HUES6 (cell line): ENCODE data around the gene POU5F1.
"Not testable (repeated sequence)": the region's sequence is repeated elsewhere in the genome, so short reads cannot be mapped to it uniquely, and the experiment has no call there.

Source experiments
- H3K27ac ChIP-seq: 2 replicates; pipeline ENCODE4 v1.7.0; 2013; ENCODE audit warnings: low read depth, mild to moderate bottlenecking, low read length, inconsistent platforms
- H3K27me3 ChIP-seq: 2 replicates; pipeline ENCODE4 v1.6.1; 2013; ENCODE audit warnings: low read length; ENCODE audit not compliant: control insufficient read depth, insufficient read depth
- H3K36me3 ChIP-seq: 2 replicates; pipeline ENCODE4 v1.6.1; 2013; ENCODE audit warnings: low read length; ENCODE audit not compliant: control insufficient read depth, insufficient read depth
- H3K4me1 ChIP-seq: 2 replicates; pipeline ENCODE4 v1.6.1; 2013; ENCODE audit warnings: low read length; ENCODE audit not compliant: control insufficient read depth, insufficient read depth
- H3K4me3 ChIP-seq: 2 replicates; pipeline ENCODE4 v1.5.1; 2013; ENCODE audit warnings: low read depth, low read length
- H3K9ac ChIP-seq: one replicate; pipeline ENCODE4 v1.6.1; 2013; ENCODE audit warnings: mild to moderate bottlenecking, low read length
- H3K9me3 ChIP-seq: 2 replicates; pipeline ENCODE4 v1.6.1; 2013; ENCODE audit warnings: low read depth, low read length; ENCODE audit not compliant: control insufficient read depth, insufficient read depth

Gene POU5F1

GRCh38 chr6:31189223-31189622 is 18.7 kb upstream of the POU5F1 start:
- not testable (repeated sequence) for H3K9me3 ChIP-seq

GRCh38 chr6:31187780-31188194 is 17.3 kb upstream of the POU5F1 start:
- Histone ChIP-seq H3K4me1 (peaks cover 13% of the 10 kb centered on the region), H3K4me3 (no peak overlapping the region), H3K9me3 (no peaks in the 10 kb centered on the region), H3K27ac (no peak overlapping the region), H3K9ac (no peak overlapping the region), H3K27me3 (no peaks in the 10 kb centered on the region), H3K36me3 (no peaks in the 10 kb centered on the region)

More at GRCh38 chr6:31189223-31189622, 18.7 kb upstream of the POU5F1 start:
- not testable (repeated sequence) for H3K36me3 ChIP-seq, H3K4me3 ChIP-seq, H3K9ac ChIP-seq, H3K27ac ChIP-seq, H3K27me3 ChIP-seq, H3K4me1 ChIP-seq

DNA sequence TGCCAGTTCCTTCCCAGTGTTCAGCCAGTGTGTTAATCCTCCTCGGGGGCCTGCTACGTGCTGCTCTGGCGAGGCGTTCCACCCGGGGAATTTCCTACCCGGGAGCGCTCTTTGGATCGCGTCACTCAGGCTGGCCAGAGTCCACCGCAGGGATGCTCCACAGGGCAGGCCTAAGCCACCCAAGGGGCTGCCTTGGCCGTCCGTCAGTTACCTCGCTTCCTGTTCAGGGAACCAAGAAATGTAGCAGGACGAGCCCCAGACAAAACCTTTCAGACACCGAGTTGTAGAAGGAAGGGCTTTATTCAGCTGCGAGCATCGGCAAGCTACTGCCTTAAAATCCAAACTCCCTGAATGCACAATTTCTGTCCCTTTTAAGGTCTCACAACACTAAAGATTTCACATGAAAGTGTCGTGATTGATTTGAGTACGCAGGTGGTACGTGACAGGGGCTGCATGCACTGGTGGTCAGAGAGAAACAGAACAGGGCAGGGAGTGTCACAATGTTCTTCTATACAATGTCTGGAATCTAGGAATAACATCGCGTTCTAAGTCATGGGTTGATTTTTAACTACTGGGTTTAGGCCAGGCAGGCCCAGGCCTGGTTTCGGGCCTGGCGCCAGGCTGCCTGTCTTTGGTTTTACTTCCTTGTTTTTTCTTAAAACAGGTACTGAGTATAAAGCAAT is 15.7 kb upstream of the POU5F1 start:
- H3K36me3 ChIP-seq, result no peaks in the 10 kb centered on the region

GRCh38 chr6:31185695-31186051 is 15.2 kb upstream of the POU5F1 start:
- not testable (repeated sequence) for H3K9ac ChIP-seq

More for the DNA sequence above, 15.7 kb upstream of the POU5F1 start:
- H3K27me3 ChIP-seq, result no peaks in the 10 kb centered on the region
- no peak overlapping the region for H3K4me3 ChIP-seq
- H3K9me3 ChIP-seq, result no peaks in the 10 kb centered on the region
- H3K9ac ChIP-seq, result no peak overlapping the region
- no peak overlapping the region for H3K27ac ChIP-seq
- peaks cover 13% of the 10 kb centered on the region for H3K4me1 ChIP-seq

DNA sequence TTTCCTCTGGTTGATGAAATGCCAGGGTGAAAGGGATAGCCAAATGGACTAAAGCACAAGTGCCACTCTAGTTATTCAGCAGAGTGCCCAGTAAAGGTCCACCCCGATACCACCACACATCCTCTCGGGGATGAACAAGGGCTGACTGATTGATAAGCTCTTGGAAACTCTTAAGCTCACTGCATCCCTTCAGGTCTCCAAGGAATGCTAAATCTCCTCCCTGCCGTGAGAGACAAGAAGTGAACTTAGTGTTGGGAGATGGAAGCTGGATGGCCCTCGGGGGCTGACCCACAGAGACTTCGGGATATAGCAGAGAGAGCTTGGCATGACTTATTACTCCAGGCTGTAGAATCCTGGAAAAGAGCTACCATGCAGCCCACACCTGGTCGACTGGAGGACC is 13.4 kb upstream of the POU5F1 start:
- H3K27me3 ChIP-seq, H3K9ac ChIP-seq, H3K4me3 ChIP-seq: not testable (repeated sequence)

More at GRCh38 chr6:31185695-31186051, 15.2 kb upstream of the POU5F1 start:
- not testable (repeated sequence) for H3K27me3 ChIP-seq, H3K36me3 ChIP-seq, H3K4me3 ChIP-seq, H3K9me3 ChIP-seq, H3K27ac ChIP-seq
- H3K4me1 ChIP-seq, result peaks cover 13% of the 10 kb centered on the region

GRCh38 chr6:31183287-31183686 is 12.8 kb upstream of the POU5F1 start:
- not testable (repeated sequence) for H3K9ac ChIP-seq, H3K9me3 ChIP-seq, H3K27me3 ChIP-seq, H3K27ac ChIP-seq, H3K4me3 ChIP-seq, H3K36me3 ChIP-seq
- H3K4me1 ChIP-seq, result peaks cover 11% of the 10 kb centered on the region; the same call in 1 of the 2 replicates

More for the DNA sequence above, 13.4 kb upstream of the POU5F1 start:
- peaks cover 11% of the 10 kb centered on the region; the same call in 1 of the 2 replicates for H3K4me1 ChIP-seq
- H3K27ac ChIP-seq, H3K9me3 ChIP-seq, H3K36me3 ChIP-seq: not testable (repeated sequence)

GRCh38 chr6:31180500-31180899 is 10.0 kb upstream of the POU5F1 start:
- no peak overlapping the region for H3K27ac ChIP-seq
- no peak overlapping the region for H3K9ac ChIP-seq
- no peaks in the 10 kb centered on the region for H3K9me3 ChIP-seq
- H3K36me3 ChIP-seq, result no peaks in the 10 kb centered on the region
- no peaks in the 10 kb centered on the region for H3K27me3 ChIP-seq
- no peak overlapping the region for H3K4me3 ChIP-seq
- H3K4me1 ChIP-seq, result peaks cover 23% of the 10 kb centered on the region; the same call in 1 of the 2 replicates

GRCh38 chr6:31179896-31180295 is 9.4 kb upstream of the POU5F1 start:
- Histone ChIP-seq H3K4me1 (peaks cover 29% of the 10 kb centered on the region; the same call in 1 of the 2 replicates), H3K27ac (no peak overlapping the region), H3K27me3 (no peaks in the 10 kb centered on the region), H3K4me3 (no peak overlapping the region), H3K9me3 (no peaks in the 10 kb centered on the region), H3K36me3 (no peaks in the 10 kb centered on the region), H3K9ac (no peak overlapping the region)

- Histone ChIP-seq H3K9ac (no peak overlapping the region), H3K4me3 (no peak overlapping the region), H3K27ac (no peak overlapping the region), H3K9me3 (no peaks in the 10 kb centered on the region), H3K36me3 (no peaks in the 10 kb centered on the region), H3K27me3 (no peaks in the 10 kb centered on the region), H3K4me1 (peaks cover 36% of the 10 kb centered on the region)
These were observed 8.5 kb upstream of the POU5F1 start for GRCh38 chr6:31179042-31179386.

GRCh38 chr6:31178143-31179041 is 7.9 kb upstream of the POU5F1 start:
- no peaks in the 10 kb centered on the region for H3K36me3 ChIP-seq
- no peaks in the 10 kb centered on the region for H3K27me3 ChIP-seq
- no peak overlapping the region for H3K9ac ChIP-seq
- H3K4me1 ChIP-seq, result peaks cover 36% of the 10 kb centered on the region
- no peaks in the 10 kb centered on the region for H3K9me3 ChIP-seq
- H3K27ac ChIP-seq, result no peak overlapping the region
- no peak overlapping the region for H3K4me3 ChIP-seq

DNA sequence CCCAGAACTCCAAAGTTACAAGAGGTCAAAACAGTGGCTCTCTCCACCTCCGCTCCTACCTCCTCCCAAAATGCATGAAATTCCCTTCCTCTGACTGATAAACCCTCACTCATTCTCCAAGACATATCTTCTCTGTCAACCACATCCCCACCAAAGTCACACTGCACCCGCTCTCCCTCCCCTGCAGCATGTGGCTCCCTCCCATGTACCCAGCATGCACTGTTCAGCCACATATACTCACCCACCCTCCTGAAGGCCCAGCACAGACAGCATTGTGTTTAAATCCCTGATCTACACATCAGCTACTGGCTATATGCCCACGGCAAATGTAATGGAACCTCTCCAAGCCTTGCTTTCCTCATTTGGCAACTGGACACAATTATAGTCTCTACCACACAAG is 5.5 kb upstream of the POU5F1 start:
- no peaks in the 10 kb centered on the region for H3K27me3 ChIP-seq

More for the DNA sequence above, 5.5 kb upstream of the POU5F1 start:
- no peaks in the 10 kb centered on the region for H3K36me3 ChIP-seq
- no peak overlapping the region for H3K27ac ChIP-seq
- peaks cover 54% of the 10 kb centered on the region for H3K4me1 ChIP-seq
- H3K9ac ChIP-seq, result no peak overlapping the region
- no peaks in the 10 kb centered on the region for H3K9me3 ChIP-seq
- H3K4me3 ChIP-seq, result no peak overlapping the region
